ENCODE data around the gene NR1D1. TPM values are rescaled to one million over a fixed set of nuclear protein-coding genes. Genes with fewer than 3 reads are reported as not detected.
A peak's percentile ranks its signal among the peaks of the same experiment; 100 is the strongest.

Gene NR1D1
- total and polyA plus RNA-seq, 2 of the 13 experiments (the other 11 are each of a cell fraction or from before 2014, with no cell fraction given) = 2.1 to 2.7 TPM

DNA sequence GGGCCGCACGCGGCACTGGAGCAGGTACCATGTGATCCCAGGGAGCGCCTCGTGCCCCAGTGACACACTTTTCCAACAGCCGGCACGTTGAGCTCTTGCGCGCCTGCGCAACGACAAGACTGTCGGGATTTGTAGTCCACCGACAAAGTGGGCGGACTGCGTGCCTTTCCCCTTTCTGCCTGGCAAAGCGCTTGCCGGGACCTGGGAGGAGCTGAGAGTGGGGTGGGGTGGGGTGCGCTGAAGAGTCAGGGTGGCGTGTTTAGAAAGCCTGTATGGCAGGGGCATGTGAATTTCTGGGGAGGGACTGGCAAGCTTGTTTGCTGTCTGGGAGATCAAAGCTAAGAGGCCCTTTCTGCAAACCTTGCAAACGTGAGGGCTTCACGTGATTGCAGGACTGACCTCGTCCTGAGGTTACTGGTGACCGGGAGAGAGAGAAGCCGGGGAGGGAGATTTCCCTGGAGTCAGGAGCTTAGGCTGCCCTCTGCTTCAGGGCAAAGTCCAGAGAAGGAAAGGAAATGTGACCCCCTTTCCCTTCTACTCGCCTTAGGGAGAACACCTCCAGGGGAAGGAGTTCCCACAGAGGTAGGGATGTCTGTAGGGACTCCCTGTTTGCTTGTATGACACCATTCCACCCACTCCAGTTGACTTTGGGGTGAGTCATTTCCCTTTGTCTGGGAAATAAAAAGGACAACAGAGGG is 429 bp upstream of the NR1D1 start (continued):
- TF ChIP-seq, protein P1, sequence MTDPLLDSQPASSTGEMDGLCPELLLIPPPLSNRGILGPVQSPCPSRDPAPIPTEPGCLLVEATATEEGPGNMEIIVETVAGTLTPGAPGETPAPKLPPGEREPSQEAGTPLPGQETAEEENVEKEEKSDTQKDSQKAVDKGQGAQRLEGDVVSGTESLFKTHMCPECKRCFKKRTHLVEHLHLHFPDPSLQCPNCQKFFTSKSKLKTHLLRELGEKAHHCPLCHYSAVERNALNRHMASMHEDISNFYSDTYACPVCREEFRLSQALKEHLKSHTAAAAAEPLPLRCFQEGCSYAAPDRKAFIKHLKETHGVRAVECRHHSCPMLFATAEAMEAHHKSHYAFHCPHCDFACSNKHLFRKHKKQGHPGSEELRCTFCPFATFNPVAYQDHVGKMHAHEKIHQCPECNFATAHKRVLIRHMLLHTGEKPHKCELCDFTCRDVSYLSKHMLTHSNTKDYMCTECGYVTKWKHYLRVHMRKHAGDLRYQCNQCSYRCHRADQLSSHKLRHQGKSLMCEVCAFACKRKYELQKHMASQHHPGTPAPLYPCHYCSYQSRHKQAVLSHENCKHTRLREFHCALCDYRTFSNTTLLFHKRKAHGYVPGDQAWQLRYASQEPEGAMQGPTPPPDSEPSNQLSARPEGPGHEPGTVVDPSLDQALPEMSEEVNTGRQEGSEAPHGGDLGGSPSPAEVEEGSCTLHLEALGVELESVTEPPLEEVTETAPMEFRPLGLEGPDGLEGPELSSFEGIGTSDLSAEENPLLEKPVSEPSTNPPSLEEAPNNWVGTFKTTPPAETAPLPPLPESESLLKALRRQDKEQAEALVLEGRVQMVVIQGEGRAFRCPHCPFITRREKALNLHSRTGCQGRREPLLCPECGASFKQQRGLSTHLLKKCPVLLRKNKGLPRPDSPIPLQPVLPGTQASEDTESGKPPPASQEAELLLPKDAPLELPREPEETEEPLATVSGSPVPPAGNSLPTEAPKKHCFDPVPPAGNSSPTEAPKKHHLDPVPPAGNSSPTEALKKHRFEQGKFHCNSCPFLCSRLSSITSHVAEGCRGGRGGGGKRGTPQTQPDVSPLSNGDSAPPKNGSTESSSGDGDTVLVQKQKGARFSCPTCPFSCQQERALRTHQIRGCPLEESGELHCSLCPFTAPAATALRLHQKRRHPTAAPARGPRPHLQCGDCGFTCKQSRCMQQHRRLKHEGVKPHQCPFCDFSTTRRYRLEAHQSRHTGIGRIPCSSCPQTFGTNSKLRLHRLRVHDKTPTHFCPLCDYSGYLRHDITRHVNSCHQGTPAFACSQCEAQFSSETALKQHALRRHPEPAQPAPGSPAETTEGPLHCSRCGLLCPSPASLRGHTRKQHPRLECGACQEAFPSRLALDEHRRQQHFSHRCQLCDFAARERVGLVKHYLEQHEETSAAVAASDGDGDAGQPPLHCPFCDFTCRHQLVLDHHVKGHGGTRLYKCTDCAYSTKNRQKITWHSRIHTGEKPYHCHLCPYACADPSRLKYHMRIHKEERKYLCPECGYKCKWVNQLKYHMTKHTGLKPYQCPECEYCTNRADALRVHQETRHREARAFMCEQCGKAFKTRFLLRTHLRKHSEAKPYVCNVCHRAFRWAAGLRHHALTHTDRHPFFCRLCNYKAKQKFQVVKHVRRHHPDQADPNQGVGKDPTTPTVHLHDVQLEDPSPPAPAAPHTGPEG (CRISPR knock-in tag; IDR thresholded peaks at IDR 0.05) = peak; percentile 95
- TF ChIP-seq ZNF235 (CRISPR knock-in tag; IDR thresholded peaks at IDR 0.05; ENCODE audit: borderline replicate concordance) (peak; percentile 63; the same call in 1 of the 2 replicates), SATB2 (CRISPR knock-in tag; IDR thresholded peaks at IDR 0.05) (peak; percentile 99), ZZZ3 (CRISPR knock-in tag; IDR thresholded peaks at IDR 0.05; ENCODE audit: borderline replicate concordance) (peak; percentile 95), ZNF484 (CRISPR knock-in tag; IDR thresholded peaks at IDR 0.05; ENCODE audit: borderline replicate concordance, low read depth) (peak; percentile 96; the same call in 1 of the 2 replicates), ZNF34 (CRISPR knock-in tag; IDR thresholded peaks at IDR 0.05; ENCODE audit: borderline replicate concordance) (peak; percentile 97), SETDB1 (CRISPR knock-in tag; IDR thresholded peaks at IDR 0.05; ENCODE audit: borderline replicate concordance) (0 out of 2 replicates have a peak, but pooled peaks have one; percentile 25), ARID2 (CRISPR knock-in tag; IDR thresholded peaks at IDR 0.05; ENCODE audit: borderline replicate concordance) (no peak), TRIM24 (CRISPR knock-in tag; IDR thresholded peaks at IDR 0.05) (peak; percentile 56; the same call in 1 of the 2 replicates), NCOA2 (CRISPR knock-in tag; IDR thresholded peaks at IDR 0.05) (peak; percentile 96), ZFP82 (CRISPR knock-in tag; IDR thresholded peaks at IDR 0.05; ENCODE audit: borderline replicate concordance) (no peak), POLR2A (IDR thresholded peaks at IDR 0.05; ENCODE audit: insufficient read depth in 1 of 2, low read depth in 2 of 2, low read length in 2 of 2) (peak; percentile 24 to 63; a peak in 3 of 4 replicates), YY1 (IDR thresholded peaks at IDR 0.05; ENCODE audit: insufficient read depth, insufficient replicate concordance, low read depth, low read length) (peak; percentile 56), SOX13 (IDR thresholded peaks at IDR 0.05) (peak; percentile 92), SOX13 (CRISPR knock-in tag; conservative IDR thresholded peaks at IDR 0.05 in 1 of 2, IDR thresholded peaks at IDR 0.05 in 1 of 2) (peak; percentile 28 to 86; a peak in 2 of 4 replicates)
- TF ChIP-seq, protein P2, sequence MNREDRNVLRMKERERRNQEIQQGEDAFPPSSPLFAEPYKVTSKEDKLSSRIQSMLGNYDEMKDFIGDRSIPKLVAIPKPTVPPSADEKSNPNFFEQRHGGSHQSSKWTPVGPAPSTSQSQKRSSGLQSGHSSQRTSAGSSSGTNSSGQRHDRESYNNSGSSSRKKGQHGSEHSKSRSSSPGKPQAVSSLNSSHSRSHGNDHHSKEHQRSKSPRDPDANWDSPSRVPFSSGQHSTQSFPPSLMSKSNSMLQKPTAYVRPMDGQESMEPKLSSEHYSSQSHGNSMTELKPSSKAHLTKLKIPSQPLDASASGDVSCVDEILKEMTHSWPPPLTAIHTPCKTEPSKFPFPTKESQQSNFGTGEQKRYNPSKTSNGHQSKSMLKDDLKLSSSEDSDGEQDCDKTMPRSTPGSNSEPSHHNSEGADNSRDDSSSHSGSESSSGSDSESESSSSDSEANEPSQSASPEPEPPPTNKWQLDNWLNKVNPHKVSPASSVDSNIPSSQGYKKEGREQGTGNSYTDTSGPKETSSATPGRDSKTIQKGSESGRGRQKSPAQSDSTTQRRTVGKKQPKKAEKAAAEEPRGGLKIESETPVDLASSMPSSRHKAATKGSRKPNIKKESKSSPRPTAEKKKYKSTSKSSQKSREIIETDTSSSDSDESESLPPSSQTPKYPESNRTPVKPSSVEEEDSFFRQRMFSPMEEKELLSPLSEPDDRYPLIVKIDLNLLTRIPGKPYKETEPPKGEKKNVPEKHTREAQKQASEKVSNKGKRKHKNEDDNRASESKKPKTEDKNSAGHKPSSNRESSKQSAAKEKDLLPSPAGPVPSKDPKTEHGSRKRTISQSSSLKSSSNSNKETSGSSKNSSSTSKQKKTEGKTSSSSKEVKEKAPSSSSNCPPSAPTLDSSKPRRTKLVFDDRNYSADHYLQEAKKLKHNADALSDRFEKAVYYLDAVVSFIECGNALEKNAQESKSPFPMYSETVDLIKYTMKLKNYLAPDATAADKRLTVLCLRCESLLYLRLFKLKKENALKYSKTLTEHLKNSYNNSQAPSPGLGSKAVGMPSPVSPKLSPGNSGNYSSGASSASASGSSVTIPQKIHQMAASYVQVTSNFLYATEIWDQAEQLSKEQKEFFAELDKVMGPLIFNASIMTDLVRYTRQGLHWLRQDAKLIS (CRISPR knock-in tag; IDR thresholded peaks at IDR 0.05) = peak; percentile 25; the same call in 1 of the 2 replicates
- TF ChIP-seq, protein P3, sequence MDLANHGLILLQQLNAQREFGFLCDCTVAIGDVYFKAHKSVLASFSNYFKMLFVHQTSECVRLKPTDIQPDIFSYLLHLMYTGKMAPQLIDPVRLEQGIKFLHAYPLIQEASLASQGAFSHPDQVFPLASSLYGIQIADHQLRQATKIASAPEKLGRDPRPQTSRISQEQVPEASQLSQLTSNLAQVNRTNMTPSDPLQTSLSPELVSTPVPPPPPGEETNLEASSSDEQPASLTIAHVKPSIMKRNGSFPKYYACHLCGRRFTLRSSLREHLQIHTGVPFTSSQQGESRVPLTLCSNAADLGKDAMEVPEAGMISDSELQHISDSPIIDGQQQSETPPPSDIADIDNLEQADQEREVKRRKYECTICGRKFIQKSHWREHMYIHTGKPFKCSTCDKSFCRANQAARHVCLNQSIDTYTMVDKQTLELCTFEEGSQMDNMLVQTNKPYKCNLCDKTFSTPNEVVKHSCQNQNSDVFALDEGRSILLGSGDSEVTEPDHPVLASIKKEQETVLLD (CRISPR knock-in tag; IDR thresholded peaks at IDR 0.05; ENCODE audit: low read depth) = peak; percentile 92
- TF ChIP-seq, protein P4, sequence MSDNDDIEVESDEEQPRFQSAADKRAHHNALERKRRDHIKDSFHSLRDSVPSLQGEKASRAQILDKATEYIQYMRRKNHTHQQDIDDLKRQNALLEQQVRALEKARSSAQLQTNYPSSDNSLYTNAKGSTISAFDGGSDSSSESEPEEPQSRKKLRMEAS (IDR thresholded peaks at IDR 0.05) = peak; percentile 100
